Testis (tissue), 2 donors: ENCODE results near the gene MCOLN1.

Experiments
- CTCF ChIP-seq, 3 experiments: fragments of 450-650 bp in 2 of 3; fragments of 200-600 bp in 1 of 3; sonication (generic) in 1 of 3; IDR thresholded peaks; one replicate each; pipeline ENCODE4 v1.5.1; 2016 to 2019; ENCODE audit warnings: antibody characterized with exemption in 3 of 3, mild to moderate bottlenecking in 2 of 3, moderate library complexity in 1 of 3
- POLR2A ChIP-seq: fragments of 450-650 bp; IDR thresholded peaks from one replicate; pipeline ENCODE4 v1.6.1; 2017; ENCODE audit warnings: antibody characterized with exemption, mild to moderate bottlenecking, moderate library complexity

- no peak for TF ChIP-seq CTCF (IDR thresholded peaks at IDR 0.05)
- no peak for TF ChIP-seq POLR2A
Observed at GRCh38 chr19:7539827-7540425, 17.5 kb downstream of the MCOLN1 start.
